GM19328 (cell line): ENCODE results near the gene DAPP1.

Experiments used
- ATAC-seq: cut with Tn5 transposase; IDR thresholded peaks from one replicate; pipeline ENCODE4 v1.9.1; 2021; ENCODE audit warnings: mild to moderate bottlenecking, moderate library complexity; ENCODE audit not compliant: unreplicated experiment

DAPP1 gene

GRCh38 chr4:99894161-99894997 is 77.8 kb downstream of the DAPP1 start, which contains the start of gene LAMTOR3:
TSS of gene LAMTOR3 (minus strand) at chr4:99894427. CDS start at chr4:99893963, 464 bp downstream.
- ATAC-seq = peak; percentile 100

GRCh38 chr4:99894998-99895397 is 78.4 kb downstream of the DAPP1 start:
- no peak for ATAC-seq

- no peak for ATAC-seq
Observed at GRCh38 chr4:99915449-99915848, 98.8 kb downstream of the DAPP1 start.

GRCh38 chr4:99917575-99917974 is 100.9 kb downstream of the DAPP1 start:
- ATAC-seq = no peak

GRCh38 chr4:99918656-99919055 is 102.0 kb downstream of the DAPP1 start:
- no peak for ATAC-seq
